ENCODE data around the gene NKTR. TPM values are rescaled to one million over a fixed set of nuclear protein-coding genes. Genes with fewer than 3 reads are reported as not detected.
"Not testable (repeated sequence)": the region's sequence is repeated elsewhere in the genome, so short reads cannot be mapped to it uniquely, and the experiment has no call there.

The NKTR gene
- total RNA-seq (2014; rRNA removed; shearing (Covaris generic)) (26.0 and 41.9 TPM in 2 replicates), polyA plus RNA-seq (2016; fragmentation: Nextera tagmentation; extraction: Ambion mirVana) (25.8 and 32.6 TPM in 2 replicates)

GRCh38 chr3:42600111-42600957 lies at the start of gene NKTR:
Gene NKTR, plus strand, starts transcription at chr3:42600686. Its CDS starts 321 bp downstream, at chr3:42601007.
- peak; percentile 97 for DNase-seq
- Histone ChIP-seq H3K4me2 (ENCODE audit: unreplicated experiment) (peak within 1 kb of the TSS; percentile 86), H3K27ac (peak within 1 kb of the TSS; percentile 98), H3K4me1 (ENCODE audit: insufficient read depth) (peaks cover 26% of the 10 kb centered on the region), H3K9me2 (ENCODE audit: insufficient read depth) (no peaks in the 10 kb centered on the region), H4K20me1 (ENCODE audit: insufficient read depth) (peaks cover 16% of the 10 kb centered on the region; the same call in 1 of the 2 replicates), H3K4me3 (peak within 1 kb of the TSS; percentile 96), H3K9me3 (ENCODE audit: low read depth) (no peaks in the 10 kb centered on the region), H3K36me3 (ENCODE audit: low read depth) (peaks cover 7% of the 10 kb centered on the region), H3K79me2 (ENCODE audit: insufficient read depth) (peaks cover 78% of the 10 kb centered on the region), H3K9ac (peak within 1 kb of the TSS; percentile 99), H3K27me3 (replicated peaks; ENCODE audit: insufficient read depth) (no peaks in the 10 kb centered on the region), H3F3A (ENCODE audit: insufficient read depth) (peaks cover 27% of the 10 kb centered on the region), H2AFZ (peak within 1 kb of the TSS; percentile 99)
- in situ Hi-C loops (cut with MboI): no loop called here
- no peak for TF ChIP-seq EZH2 (IDR thresholded peaks at IDR 0.05; ENCODE audit: insufficient read depth, poor library complexity, severe bottlenecking)
- TF ChIP-seq EZH2phosphoT487 (IDR thresholded peaks at IDR 0.05; ENCODE audit: insufficient read depth, low read depth): no peak
- WGBS, 2 experiments (ENCODE audit: low coverage in 1 of 2, low lambda C conversion rate in 2 of 2, missing lambda C conversion rate in 2 of 2): 0 to 2% methylated on average over 38 to 72 of the region's 76 CpGs

DNA sequence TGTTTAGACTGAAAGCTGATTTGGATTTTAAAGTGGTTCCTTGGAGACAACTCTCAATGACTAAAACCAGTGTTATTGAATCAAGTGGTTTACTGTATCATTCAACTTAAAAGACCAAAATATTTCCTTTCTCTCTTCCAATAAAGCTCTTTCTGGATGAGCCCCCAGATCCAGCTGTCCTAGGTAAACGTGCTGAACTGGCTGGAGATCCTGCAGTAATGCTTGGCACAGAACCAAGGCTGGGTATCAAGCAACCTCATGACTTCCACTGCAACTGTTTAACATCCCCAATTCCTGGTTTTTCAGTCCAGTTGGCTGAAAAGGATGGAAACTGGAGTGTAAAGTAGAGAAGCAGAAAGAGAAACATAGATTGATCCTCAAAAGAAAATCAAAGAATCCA lies 47.7 kb upstream of the NKTR start:
- H3K4me2 ChIP-seq (ENCODE audit: unreplicated experiment): no peak overlapping the region
- 18 to 30% methylated on average over 1 of the region's 1 CpG for WGBS, 2 experiments (ENCODE audit: low coverage in 1 of 2, low lambda C conversion rate in 2 of 2, missing lambda C conversion rate in 2 of 2)
- TF ChIP-seq EZH2phosphoT487 (IDR thresholded peaks at IDR 0.05; ENCODE audit: insufficient read depth, low read depth) (no peak), EZH2 (IDR thresholded peaks at IDR 0.05; ENCODE audit: insufficient read depth, poor library complexity, severe bottlenecking) (no peak)
- H3K27me3 ChIP-seq (replicated peaks; ENCODE audit: insufficient read depth): no peaks in the 10 kb centered on the region
- H2AFZ ChIP-seq: no peak overlapping the region
- no peak overlapping the region for H3K4me3 ChIP-seq
- H3F3A ChIP-seq (ENCODE audit: insufficient read depth): no peaks in the 10 kb centered on the region
- H3K79me2 ChIP-seq (ENCODE audit: insufficient read depth): no peaks in the 10 kb centered on the region
- H3K9me2 ChIP-seq (ENCODE audit: insufficient read depth): no peaks in the 10 kb centered on the region
- H3K9me3 ChIP-seq (ENCODE audit: low read depth): no peaks in the 10 kb centered on the region
- H3K9ac ChIP-seq: no peak overlapping the region
- H4K20me1 ChIP-seq (ENCODE audit: insufficient read depth): no peaks in the 10 kb centered on the region
- no peak for DNase-seq
- in situ Hi-C loops (cut with MboI): no loop called here
- no peak overlapping the region for H3K27ac ChIP-seq
- H3K36me3 ChIP-seq (ENCODE audit: low read depth): peaks cover 45% of the 10 kb centered on the region
- H3K4me1 ChIP-seq (ENCODE audit: insufficient read depth): no peaks in the 10 kb centered on the region

DNA sequence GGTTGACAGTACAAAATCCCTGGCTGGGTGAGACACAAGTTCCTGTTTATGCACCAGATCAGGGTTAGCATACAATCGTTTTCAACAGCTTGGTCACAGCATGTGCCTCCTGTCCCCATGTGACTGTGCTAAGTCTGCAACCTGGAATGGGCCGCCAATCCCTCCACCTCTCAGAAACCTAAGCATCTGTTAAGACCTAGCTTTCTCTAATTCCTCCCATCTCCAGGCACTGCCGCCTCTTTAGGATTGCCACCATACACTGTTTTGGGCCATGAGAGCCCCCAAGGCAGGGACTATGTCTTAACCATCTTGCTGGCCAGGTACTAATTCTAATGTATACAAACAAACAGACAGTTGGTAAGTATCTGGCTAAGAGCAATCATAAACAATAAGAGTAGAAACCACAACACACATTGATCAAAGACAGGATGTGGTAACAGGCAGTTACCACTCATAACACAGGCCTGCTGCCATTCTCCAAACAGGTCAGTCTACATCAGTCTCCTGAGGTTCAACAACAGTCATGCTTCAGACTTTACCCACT lies 44.3 kb upstream of the NKTR start:
- in situ Hi-C loops (cut with MboI): no loop called here

GRCh38 chr3:42556817-42557216 lies 43.7 kb upstream of the NKTR start:
- in situ Hi-C loops (cut with MboI); H3K9ac ChIP-seq; H3K27ac ChIP-seq; H2AFZ ChIP-seq; H3K27me3 ChIP-seq (replicated peaks; ENCODE audit: insufficient read depth); H3K4me1 ChIP-seq (ENCODE audit: insufficient read depth); H3K4me3 ChIP-seq; H3K4me2 ChIP-seq (ENCODE audit: unreplicated experiment); DNase-seq; H3K9me2 ChIP-seq (ENCODE audit: insufficient read depth); H3K9me3 ChIP-seq (ENCODE audit: low read depth); H3K79me2 ChIP-seq (ENCODE audit: insufficient read depth); H4K20me1 ChIP-seq (ENCODE audit: insufficient read depth); H3F3A ChIP-seq (ENCODE audit: insufficient read depth): not testable (repeated sequence)
- H3K36me3 ChIP-seq (ENCODE audit: low read depth): peaks cover 66% of the 10 kb centered on the region
- 94% methylated on average over 6 of the region's 6 CpGs for WGBS, 2 experiments (ENCODE audit: low coverage in 1 of 2, low lambda C conversion rate in 2 of 2, missing lambda C conversion rate in 2 of 2)

More for the DNA sequence above, 44.3 kb upstream of the NKTR start:
- Histone ChIP-seq H3K79me2 (ENCODE audit: insufficient read depth) (no peaks in the 10 kb centered on the region), H3K27ac (no peak overlapping the region), H3K9me2 (ENCODE audit: insufficient read depth) (no peaks in the 10 kb centered on the region), H3K9me3 (ENCODE audit: low read depth) (no peaks in the 10 kb centered on the region), H3K4me3 (no peak overlapping the region), H3K36me3 (ENCODE audit: low read depth) (peaks cover 66% of the 10 kb centered on the region), H2AFZ (no peak overlapping the region), H4K20me1 (ENCODE audit: insufficient read depth) (no peaks in the 10 kb centered on the region), H3K4me2 (ENCODE audit: unreplicated experiment) (no peak overlapping the region), H3K27me3 (replicated peaks; ENCODE audit: insufficient read depth) (no peaks in the 10 kb centered on the region), H3K9ac (no peak overlapping the region), H3K4me1 (ENCODE audit: insufficient read depth) (no peaks in the 10 kb centered on the region), H3F3A (ENCODE audit: insufficient read depth) (no peaks in the 10 kb centered on the region)
- TF ChIP-seq EZH2phosphoT487 (IDR thresholded peaks at IDR 0.05; ENCODE audit: insufficient read depth, low read depth) (no peak), EZH2 (IDR thresholded peaks at IDR 0.05; ENCODE audit: insufficient read depth, poor library complexity, severe bottlenecking) (no peak)
- no peak for DNase-seq
- WGBS, 2 experiments (ENCODE audit: low coverage in 1 of 2, low lambda C conversion rate in 2 of 2, missing lambda C conversion rate in 2 of 2): 90 to 94% methylated on average over 3 of the region's 3 CpGs

All from GM23248 (cell line).